Measurements from ENCODE around the gene FAF1. TPM values are rescaled to one million over a fixed set of nuclear protein-coding genes. Genes with fewer than 3 reads are reported as not detected.

The FAF1 gene
- total and polyA plus RNA-seq, 2 donors (not counting 3 experiments of a cell fraction or from before 2014, with no cell fraction given), result 9.0 to 57.6 TPM

DNA sequence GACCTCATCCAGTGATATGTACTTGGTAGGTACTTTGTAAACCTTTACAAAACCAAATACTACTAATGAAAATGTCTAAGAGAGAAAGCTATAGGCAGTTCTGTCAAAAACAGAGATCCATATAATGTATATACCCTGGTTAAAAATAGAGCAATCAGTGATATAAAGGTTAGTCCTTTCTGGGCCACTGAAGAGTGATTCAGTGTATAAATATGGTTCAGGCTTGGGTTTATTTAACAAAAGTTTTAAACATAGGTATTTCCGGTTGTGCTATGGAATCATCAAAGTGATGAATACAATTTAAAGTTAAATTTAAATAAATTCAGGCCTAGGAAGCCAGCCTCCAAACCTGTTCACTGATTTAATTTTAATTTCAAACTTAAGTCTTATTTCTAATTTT, 428.5 kb downstream of the FAF1 start:
- no peak for TF ChIP-seq JUN (IDR thresholded peaks at IDR 0.05; ENCODE audit: borderline replicate concordance, insufficient read depth, insufficient read length, low read depth)
- TF ChIP-seq EZH2 (IDR thresholded peaks at IDR 0.05; ENCODE audit: borderline replicate concordance, low read depth, low read length, severe bottlenecking), result no peak
- TF ChIP-seq POLR2AphosphoS5 (IDR thresholded peaks at IDR 0.05; ENCODE audit: insufficient read depth, low read depth, low read length), result no peak
- no peak for TF ChIP-seq MAX (IDR thresholded peaks at IDR 0.05; ENCODE audit: insufficient read depth, insufficient read length)
- no peak for TF ChIP-seq CTCF (IDR thresholded peaks at IDR 0.05; ENCODE audit: extremely low read depth in 1 of 2, insufficient read depth in 1 of 2, low read depth in 1 of 2, low read length in 2 of 2)
- no peak for TF ChIP-seq POLR2A (IDR thresholded peaks at IDR 0.05; ENCODE audit: low read depth, low read length)
- no peak for TF ChIP-seq FOS (IDR thresholded peaks at IDR 0.05; ENCODE audit: borderline replicate concordance, insufficient read depth, low read length)
- no peaks in the 10 kb centered on the region for H3K9me3 ChIP-seq (replicated peaks; ENCODE audit: control insufficient read depth, insufficient read depth, low read length)
- H3K79me2 ChIP-seq (ENCODE audit: control insufficient read depth, insufficient read depth, low read length), result no peaks in the 10 kb centered on the region
- BruUV-seq (replicated peaks), result no TSS peak
- ChIA-PET CTCF (interaction anchor here (0.7 to 1.4 kb wide), 3 partner anchors 72 to 103 kb away, joined by 3 to 4 read pairs (median 3); no protein-coding TSS in a partner anchor), POLR2A (no interaction called here)
- H3K4me2 ChIP-seq (ENCODE audit: insufficient read depth, low read length), result no peak overlapping the region
- DNase-seq (ENCODE audit: low read depth, low spot score) (no peak), FAIRE-seq (no peak)
- dilution Hi-C loops (cut with MboI; ENCODE audit: extremely low pct_ligation_motif_present, low sequenced_read_pairs) (no loop called here), intact Hi-C loops (cut with micrococcal nuclease) (loop anchor here (2.0 kb wide), 1 partner anchor 73 kb away; no protein-coding TSS in a partner anchor)
- H3K9me1 ChIP-seq (replicated peaks; ENCODE audit: control insufficient read depth, extremely low read depth, insufficient read depth, low read length), result no peaks in the 10 kb centered on the region
- H3K9ac ChIP-seq (replicated peaks; ENCODE audit: extremely low read depth, insufficient read depth, low read length), result no peak overlapping the region
- no peaks in the 10 kb centered on the region for H3K4me1 ChIP-seq (ENCODE audit: control insufficient read depth, extremely low read depth, insufficient read depth, low read length)
- H3K27me3 ChIP-seq (ENCODE audit: control insufficient read depth in 2 of 2, insufficient read depth in 2 of 2, low read length in 2 of 2), result no peaks in the 10 kb centered on the region
- H3K4me3 ChIP-seq (replicated peaks in 1 of 3; ENCODE audit: insufficient read depth in 1 of 3, low read depth in 1 of 3, low read length in 3 of 3), result no peak overlapping the region
- no peaks in the 10 kb centered on the region for H3K36me3 ChIP-seq (ENCODE audit: control insufficient read depth in 2 of 2, extremely low read depth in 1 of 2, insufficient read depth in 2 of 2, low read length in 2 of 2)
- no peak overlapping the region for H3K27ac ChIP-seq (ENCODE audit: insufficient read depth, low read depth, low read length)
- H4K20me1 ChIP-seq (replicated peaks; ENCODE audit: control insufficient read depth, extremely low read depth, insufficient read depth, low read length), result no peaks in the 10 kb centered on the region
- H2AFZ ChIP-seq (ENCODE audit: low read depth, low read length), result no peak overlapping the region
